NT2/D1 (cell line): ENCODE data around the gene TSPAN5.

Source experiments
- SUZ12 ChIP-seq: IDR thresholded peaks from 2 replicates; pipeline ENCODE4 v1.6.1; 2011; ENCODE audit not compliant: insufficient read length, insufficient read depth; ENCODE audit errors: extremely low read depth
- YY1 ChIP-seq: IDR thresholded peaks from 2 replicates; pipeline ENCODE4 v1.6.1; 2011; ENCODE audit not compliant: insufficient read length, insufficient read depth
- ZNF274 ChIP-seq: IDR thresholded peaks from 2 replicates; pipeline ENCODE4 v1.6.1; 2011; ENCODE audit warnings: mild to moderate bottlenecking, low read depth, low read length

DNA sequence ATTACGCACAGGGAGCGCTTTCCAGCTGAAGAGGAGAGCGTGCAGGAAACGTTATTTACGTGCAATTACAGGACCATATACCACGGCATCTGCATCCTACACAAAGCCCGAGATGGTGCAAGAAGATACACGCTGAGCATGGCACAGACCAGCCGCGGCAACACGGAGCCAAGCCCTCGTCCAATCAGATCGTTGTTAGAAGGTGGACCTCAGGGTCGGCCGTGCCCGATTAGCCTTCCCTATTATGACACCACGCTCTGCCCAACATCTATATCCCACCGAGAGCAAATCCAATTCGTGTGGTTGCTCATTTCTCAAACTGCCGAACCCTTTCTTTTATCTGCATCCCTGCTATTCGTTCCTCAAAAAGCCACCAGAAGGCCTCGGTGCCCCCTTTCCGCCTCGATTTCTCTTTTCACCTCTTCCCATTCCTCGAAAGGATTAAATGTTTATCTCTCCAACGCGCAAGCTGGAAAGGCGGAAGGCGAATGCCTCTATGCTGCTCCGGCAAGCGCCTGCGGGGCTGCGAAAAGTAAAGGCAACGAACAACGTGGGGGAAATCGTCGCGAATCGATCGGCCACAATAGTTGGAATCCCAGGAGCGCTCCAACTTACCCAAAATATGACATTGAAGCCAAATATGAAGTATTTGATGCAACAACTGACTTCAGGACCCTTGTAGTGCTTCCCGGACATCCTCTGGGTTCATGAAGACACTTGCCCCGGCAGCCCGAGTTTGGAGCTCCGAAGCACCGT lies 702 bp downstream of the TSPAN5 start:
- TF ChIP-seq SUZ12 = no peak
- TF ChIP-seq YY1 = no peak
- no peak for TF ChIP-seq ZNF274
